Urothelium cell line (cell line): Measurements from ENCODE around the gene LRRD1.
A peak's percentile ranks its signal among the peaks of the same experiment; 100 is the strongest.
"Not testable (repeated sequence)": the region's sequence is repeated elsewhere in the genome, so short reads cannot be mapped to it uniquely, and the experiment has no call there.

Experiments used
- DNase-seq: peaks from one replicate; pipeline ENCODE4 v3.0.0; 2011; ENCODE audit warnings: low spot score, mixed read lengths
- FAIRE-seq: peaks from 2 replicates; lab custom pipeline; 2011; peaks lifted over from hg19 to GRCh38; lab: Jason Lieb, UNC

Gene LRRD1

DNA sequence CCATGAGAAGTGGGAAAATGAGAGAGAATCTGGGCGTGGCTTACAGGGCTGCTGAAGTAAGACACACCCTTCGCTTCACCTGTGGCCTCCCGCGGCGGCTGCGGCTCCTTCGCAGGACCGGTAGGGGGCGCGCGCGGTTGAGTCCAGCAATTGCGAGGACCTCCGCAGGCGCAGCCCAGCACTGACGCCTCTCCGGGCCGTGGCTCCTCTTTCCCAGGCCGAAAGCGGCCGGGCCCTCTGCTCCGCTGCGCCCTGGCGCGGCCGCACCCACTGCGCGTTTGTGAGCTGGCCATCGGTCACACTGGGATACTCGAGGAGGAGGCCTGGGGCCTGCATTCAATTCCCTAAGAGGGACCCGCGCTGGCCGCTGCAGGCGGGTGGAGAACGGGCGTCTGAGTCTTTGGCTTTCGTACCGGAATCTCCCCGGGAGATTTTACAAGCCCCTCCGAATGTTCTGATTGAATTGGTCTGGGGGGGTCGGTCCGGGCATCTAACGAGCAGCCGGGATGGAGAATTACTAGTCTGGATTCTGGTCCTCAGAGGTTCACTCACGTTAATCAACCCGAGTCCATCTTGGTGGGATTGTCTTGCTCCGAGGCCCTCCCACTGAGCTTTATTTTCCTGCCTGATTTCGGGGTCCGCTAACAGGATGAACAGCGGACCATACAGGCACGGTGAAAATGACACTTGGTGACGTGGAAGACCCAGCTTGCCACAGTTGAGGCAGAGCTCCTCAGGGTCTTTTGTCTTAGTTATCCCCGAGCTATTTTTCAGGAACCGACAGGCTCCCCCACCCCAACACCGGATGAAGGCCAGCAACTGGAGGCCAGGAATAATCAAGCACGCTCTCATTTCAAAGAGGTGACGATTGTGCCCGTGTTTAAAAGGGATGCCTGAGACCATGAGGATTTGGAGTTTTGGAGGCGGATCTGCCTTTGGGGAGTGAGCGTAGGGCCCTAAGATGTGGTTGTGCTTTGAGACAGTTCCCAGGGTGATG is at the start of gene LRRD1:
LRRD1 (minus strand) TSS at position 215 of the 997 bp plus-strand sequence. CDS start 13,940 bp downstream, outside the sequence.
- FAIRE-seq (peak; percentile 95), DNase-seq (peak; percentile 98)

GRCh38 chr7:92228742-92229141 is 49.8 kb upstream of the LRRD1 start:
- DNase-seq (no peak), FAIRE-seq (no peak)

DNA sequence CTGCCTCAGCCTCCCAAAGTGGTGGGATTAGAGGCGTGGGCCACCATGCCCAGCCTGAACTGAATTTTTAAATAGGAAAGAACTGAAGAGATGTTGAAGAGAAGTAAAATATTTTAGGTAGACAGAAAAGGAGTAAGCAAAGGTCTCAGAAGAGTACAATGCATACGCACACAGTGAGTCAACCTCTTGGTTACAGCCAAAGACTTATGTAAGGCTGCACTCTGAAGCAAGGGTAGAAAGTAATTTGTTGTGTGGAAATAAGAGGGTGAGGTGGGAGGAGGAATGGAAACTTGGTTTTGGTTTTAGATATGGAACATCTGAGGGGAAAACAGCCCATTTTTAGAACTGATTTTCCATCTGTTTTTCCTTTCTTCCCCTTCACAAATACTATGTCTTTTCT is 49.2 kb upstream of the LRRD1 start:
- FAIRE-seq (no peak), DNase-seq (no peak)

DNA sequence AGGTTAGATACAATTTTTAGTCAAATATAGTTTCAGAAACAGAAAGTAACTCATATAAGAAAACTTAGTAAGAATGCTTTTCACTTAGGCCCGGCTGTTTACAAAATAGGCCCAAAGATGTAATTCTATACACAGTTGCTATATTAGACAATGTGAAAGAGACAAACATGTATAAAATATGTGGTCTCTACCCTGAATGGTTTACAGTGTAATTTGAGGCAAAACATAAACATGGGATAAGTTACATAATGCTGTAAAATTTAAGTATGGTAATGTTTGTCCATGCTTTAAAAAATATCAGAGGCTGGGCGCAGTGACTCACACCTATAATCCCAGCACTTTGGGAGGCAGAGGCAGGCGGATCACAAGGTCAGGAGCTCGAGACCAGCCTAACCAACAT is 48.0 kb upstream of the LRRD1 start:
- no peak for FAIRE-seq
- no peak for DNase-seq

- DNase-seq, result no peak
- FAIRE-seq, result no peak
These were observed 42.8 kb upstream of the LRRD1 start for GRCh38 chr7:92221766-92222165.

- FAIRE-seq, result no peak
- DNase-seq, result no peak
These were observed 27.7 kb upstream of the LRRD1 start for GRCh38 chr7:92206672-92207071.

DNA sequence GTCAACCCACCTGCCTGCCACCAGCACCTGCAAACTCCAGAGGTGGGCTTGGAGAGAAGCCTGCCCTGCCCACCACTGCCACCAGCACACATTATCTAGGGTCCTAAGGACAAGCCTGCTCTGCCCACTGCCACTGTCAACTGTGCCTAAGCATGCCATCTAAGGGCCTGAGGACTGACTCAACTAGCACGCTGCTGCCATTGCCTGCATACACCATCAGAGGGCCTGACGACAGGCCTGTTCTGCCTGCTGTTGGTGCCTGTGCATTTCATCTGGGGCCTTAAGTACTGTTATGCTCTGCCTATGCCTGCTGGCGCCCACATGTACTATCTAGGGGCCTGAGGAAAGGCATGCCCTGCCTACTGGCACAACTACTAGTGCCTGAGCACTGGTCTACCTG is 27.0 kb upstream of the LRRD1 start:
- no peak for FAIRE-seq
- no peak for DNase-seq

GRCh38 chr7:92200791-92201190 is 21.8 kb upstream of the LRRD1 start:
- DNase-seq, result no peak
- no peak for FAIRE-seq

- no peak for DNase-seq
- FAIRE-seq, result no peak
These were observed 13.4 kb upstream of the LRRD1 start for GRCh38 chr7:92192326-92192725.

GRCh38 chr7:92189246-92189645 is 10.3 kb upstream of the LRRD1 start:
- FAIRE-seq, result not testable (repeated sequence)

GRCh38 chr7:92184294-92184693 is 5.4 kb upstream of the LRRD1 start:
- not testable (repeated sequence) for DNase-seq, FAIRE-seq

More at GRCh38 chr7:92189246-92189645, 10.3 kb upstream of the LRRD1 start:
- DNase-seq, result not testable (repeated sequence)

DNA sequence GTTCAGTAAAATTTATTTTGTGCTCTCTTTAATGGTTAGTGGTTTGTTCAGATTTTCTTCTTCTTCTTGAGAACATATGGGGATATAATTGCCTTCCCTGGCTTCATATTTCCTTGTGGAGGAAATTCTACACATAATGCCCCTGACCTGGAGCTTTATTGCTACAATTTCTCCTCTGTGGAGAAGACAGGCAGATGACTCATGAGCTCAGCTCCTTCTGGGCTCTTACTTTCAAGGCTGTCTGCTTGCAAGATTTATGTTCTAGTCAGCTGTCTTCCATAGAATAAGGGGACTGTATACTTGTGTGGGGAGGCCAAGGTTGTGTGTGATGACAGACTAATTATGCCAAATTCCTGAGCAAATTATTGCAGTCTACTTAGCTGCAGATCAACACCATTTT is 1.6 kb downstream of the LRRD1 start:
- no peak for DNase-seq
- no peak for FAIRE-seq

DNA sequence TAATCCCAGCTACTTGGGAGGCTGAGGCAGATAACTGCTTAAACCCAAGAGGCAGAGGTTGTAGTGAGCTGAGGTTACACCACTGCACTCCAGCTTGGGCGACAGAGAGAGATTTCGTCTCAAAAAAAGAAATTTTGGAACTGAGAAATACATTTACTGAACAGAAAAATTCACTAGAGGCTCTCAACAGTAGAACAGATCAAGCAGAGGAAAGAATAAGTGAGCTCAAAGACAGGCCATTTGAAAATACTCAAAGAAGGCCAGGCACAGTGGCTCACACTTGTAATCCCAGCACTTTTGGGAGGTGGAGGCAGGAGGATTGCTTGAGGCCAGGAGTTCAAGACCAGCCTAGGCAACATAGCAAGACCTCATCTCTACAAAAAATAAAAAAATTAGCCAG is 9.4 kb downstream of the LRRD1 start:
- FAIRE-seq, DNase-seq: not testable (repeated sequence)

- DNase-seq, result no peak
- peak; percentile 50 for FAIRE-seq
These were observed 17.7 kb downstream of the LRRD1 start for GRCh38 chr7:92161271-92161670.

GRCh38 chr7:92158660-92159575 is 20.0 kb downstream of the LRRD1 start:
- FAIRE-seq, result no peak
- DNase-seq, result peak; percentile 56

DNA sequence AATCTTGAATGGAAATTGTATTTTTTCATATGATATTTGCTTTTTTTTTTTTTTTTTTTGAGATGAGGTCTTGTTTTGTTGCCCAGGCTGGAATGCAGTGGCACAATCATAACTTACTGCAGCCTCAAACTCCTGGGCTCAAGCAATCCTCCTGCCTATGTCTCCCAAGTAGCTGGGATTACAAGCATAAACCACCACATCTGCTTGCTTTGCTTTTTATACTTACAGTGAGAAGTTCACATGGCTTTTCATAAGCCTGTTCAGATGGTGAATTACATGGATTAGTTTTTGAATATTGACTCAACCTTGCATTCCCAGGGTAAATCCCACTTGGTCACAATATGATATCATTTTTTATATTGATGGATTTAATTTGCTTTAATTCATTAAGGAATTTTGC is 22.0 kb downstream of the LRRD1 start:
- no peak for FAIRE-seq

GRCh38 chr7:92155108-92155739 is 23.7 kb downstream of the LRRD1 start:
- DNase-seq (no peak), FAIRE-seq (no peak)

More for the DNA sequence above, 22.0 kb downstream of the LRRD1 start:
- DNase-seq, result no peak

- FAIRE-seq (no peak), DNase-seq (no peak)
These were observed 28.4 kb downstream of the LRRD1 start for GRCh38 chr7:92150450-92151017.

DNA sequence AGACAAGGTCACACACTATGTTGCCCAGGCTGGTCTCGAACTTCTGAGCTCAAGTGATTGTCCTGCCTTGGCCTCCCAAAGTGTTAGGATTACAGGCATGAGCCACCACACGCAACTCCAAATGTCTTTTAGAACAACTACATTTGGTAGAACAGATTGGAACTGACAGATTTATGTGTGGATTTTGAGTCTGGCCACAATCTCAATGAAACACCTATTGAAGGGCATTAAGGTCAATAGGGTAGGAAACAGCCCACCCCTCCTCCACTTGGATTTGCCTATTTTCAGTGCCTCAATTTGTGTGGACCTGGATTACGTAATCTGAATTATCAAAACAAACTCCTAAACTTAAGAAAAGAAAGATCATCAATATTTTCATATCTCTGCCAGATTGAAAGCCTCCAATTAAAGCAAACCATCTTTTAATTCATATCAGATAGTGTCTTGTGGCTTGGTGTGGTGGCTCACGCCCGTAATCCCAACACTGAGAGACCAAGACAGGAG is 29.2 kb downstream of the LRRD1 start:
- FAIRE-seq (no peak), DNase-seq (no peak)
